GM18508 (cell line): ENCODE data around the gene NR3C1.

ENCODE experiments used
- ATAC-seq: cut with Tn5 transposase; IDR thresholded peaks from one replicate; pipeline ENCODE4 v1.9.1; 2021; ENCODE audit warnings: moderate number of reproducible peaks; ENCODE audit not compliant: insufficient read depth, unreplicated experiment

The NR3C1 gene

GRCh38 chr5:143427122-143427735 is 23.7 kb upstream of the NR3C1 start:
- ATAC-seq, result no peak

GRCh38 chr5:143426437-143426991 is 23.0 kb upstream of the NR3C1 start:
- ATAC-seq, result peak; percentile 47

GRCh38 chr5:143425835-143426234 is 22.3 kb upstream of the NR3C1 start:
- ATAC-seq, result no peak

- ATAC-seq, result peak; percentile 42
These were observed 14.8 kb upstream of the NR3C1 start for GRCh38 chr5:143418140-143418866.

GRCh38 chr5:143417503-143418139 is 14.1 kb upstream of the NR3C1 start:
- ATAC-seq, result no peak

GRCh38 chr5:143416411-143416810 is 12.9 kb upstream of the NR3C1 start:
- no peak for ATAC-seq

GRCh38 chr5:143413958-143414669 is 10.6 kb upstream of the NR3C1 start:
- no peak for ATAC-seq

GRCh38 chr5:143412661-143413342 is 9.3 kb upstream of the NR3C1 start:
- ATAC-seq, result no peak

GRCh38 chr5:143409926-143410325 is 6.4 kb upstream of the NR3C1 start:
- no peak for ATAC-seq

- ATAC-seq, result no peak
These were observed 2.9 kb upstream of the NR3C1 start for GRCh38 chr5:143406408-143406807.

- ATAC-seq, result no peak
These were observed 2.3 kb upstream of the NR3C1 start for GRCh38 chr5:143405849-143406098.

GRCh38 chr5:143405063-143405848 is 1.8 kb upstream of the NR3C1 start:
- ATAC-seq, result peak; percentile 28

GRCh38 chr5:143404416-143405062 is 1.1 kb upstream of the NR3C1 start:
- ATAC-seq, result peak; percentile 21

- ATAC-seq, result no peak
These were observed 223 bp downstream of the NR3C1 start for GRCh38 chr5:143403334-143403592.

GRCh38 chr5:143402553-143403333 is 743 bp downstream of the NR3C1 start:
- no peak for ATAC-seq

- no peak for ATAC-seq
These were observed 1.4 kb downstream of the NR3C1 start for GRCh38 chr5:143402017-143402552.

GRCh38 chr5:143401227-143402016 is 2.1 kb downstream of the NR3C1 start:
- ATAC-seq, result no peak
